ENCODE data around the gene RAB33B.
"Not testable (repeated sequence)": the region's sequence is repeated elsewhere in the genome, so short reads cannot be mapped to it uniquely, and the experiment has no call there.

The RAB33B gene

DNA sequence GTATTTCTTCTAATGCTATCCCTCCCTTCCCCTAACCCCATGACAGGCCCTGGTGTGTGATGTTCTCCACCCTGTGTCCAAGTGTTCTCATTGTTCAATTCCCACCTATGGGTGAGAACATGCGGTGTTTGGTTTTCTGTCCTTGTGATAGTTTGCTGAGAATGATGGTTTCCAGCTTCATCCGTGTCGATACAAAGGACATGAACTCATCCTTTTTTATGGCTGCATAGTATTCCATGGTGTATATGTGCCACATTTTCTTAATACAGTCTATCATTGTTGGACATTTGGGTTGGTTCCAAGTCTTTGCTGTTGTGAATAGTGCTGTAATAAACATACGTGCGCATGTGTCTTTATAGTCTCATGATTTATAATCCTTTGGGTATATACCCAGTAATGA, 10.6 kb downstream of the RAB33B start:
- DNase-seq (ENCODE audit: low read depth), result not testable (repeated sequence)

DNA sequence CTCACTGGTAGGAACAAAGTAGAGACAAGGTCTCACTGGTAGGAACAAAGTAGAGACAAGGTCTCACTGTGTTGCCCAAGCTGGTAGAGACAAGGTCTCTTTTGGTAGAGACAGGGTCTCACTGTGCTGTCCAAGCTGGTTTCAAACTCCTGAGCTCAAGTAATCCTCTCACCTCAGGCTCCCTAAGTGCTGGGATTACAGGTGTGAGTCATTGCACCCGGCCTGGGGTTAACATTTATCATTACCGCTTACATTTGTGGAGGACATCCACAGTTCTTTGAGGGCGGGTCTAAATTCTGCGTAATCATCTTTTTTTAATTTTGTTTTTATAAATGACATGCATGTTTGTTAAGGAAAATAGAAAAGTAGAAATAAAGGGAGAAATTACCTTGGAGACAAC, 12.0 kb downstream of the RAB33B start:
- no peak for DNase-seq (ENCODE audit: low read depth)

DNA sequence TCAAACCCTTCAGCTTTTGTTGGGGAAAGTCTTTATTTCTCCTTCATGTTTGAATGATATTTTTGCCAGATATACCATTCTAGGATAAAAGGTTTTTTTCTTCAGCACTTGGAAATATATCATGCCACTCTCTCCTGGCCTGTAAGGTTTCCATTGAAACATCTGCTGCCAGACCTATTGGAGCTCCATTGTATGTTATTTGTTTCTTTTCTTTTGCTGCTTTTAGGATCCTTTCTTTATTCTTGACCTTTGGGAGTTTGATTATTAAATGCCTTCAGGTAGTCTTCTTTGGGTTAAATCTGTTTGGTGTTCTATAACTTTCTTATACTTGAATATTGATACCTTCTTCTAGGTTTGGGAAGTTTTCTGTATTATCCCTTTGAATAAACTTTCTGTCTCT, 14.8 kb downstream of the RAB33B start:
- not testable (repeated sequence) for DNase-seq (ENCODE audit: low read depth)

DNA sequence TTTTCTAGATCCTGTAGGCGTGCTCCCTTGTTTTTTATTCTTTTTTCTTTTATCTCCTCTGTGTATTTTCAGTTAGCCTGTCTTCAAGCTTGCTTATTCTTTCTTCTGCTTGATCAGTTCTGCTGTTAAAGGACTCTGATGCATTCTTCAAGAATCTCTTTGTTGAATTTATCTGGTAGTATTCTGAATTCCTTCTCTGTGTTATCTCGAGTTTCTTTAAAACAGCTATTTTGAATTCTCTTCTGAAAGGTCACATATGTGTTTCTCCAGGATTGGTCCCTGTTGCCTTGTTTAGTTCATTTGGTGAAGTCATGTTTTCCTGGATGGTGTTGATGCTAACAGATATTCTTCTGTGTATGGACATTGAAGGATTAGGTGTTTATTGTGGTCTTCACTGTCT, 15.3 kb downstream of the RAB33B start:
- DNase-seq (ENCODE audit: low read depth), result no peak

DNA sequence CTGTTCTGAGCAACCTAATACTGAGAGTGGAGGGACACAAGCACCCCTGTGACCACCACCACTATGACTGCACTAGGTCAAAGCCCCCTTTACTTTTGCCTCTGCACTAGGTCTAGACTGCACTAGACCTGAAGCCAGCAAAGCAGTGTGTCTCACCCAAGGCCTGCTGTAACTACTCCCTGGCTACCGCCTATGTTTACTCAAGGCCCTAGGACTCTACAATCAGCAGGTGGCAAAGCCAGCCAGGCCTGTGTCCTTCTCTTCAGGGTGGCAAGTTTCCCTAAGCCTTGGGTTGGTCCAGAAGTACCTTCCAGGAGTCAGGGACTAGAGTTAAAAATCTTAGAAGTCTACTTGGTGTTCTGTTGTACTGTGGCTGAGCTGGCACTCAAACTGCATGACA, 15.9 kb downstream of the RAB33B start:
- no peak for DNase-seq (ENCODE audit: low read depth)

DNA sequence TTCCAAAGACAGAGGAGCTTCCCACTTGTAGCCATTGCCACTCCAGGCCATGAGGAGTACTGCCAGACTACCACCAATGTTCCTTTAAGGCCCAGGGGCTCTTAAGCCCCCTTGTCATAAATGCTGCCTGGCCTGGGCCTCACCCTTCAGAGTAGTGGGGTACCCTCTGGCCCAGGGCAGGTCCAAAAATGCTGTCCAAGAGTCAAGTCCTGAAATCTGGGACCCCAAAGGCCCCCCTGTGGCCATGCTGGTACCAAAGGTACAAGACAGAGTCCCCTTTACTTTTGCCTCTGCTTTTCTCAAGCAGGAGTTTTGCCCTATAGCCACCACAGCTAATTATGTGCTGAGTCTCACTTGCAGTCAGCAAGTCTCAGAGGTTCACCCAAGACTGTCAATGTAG, 16.4 kb downstream of the RAB33B start:
- no peak for DNase-seq (ENCODE audit: low read depth)

DNA sequence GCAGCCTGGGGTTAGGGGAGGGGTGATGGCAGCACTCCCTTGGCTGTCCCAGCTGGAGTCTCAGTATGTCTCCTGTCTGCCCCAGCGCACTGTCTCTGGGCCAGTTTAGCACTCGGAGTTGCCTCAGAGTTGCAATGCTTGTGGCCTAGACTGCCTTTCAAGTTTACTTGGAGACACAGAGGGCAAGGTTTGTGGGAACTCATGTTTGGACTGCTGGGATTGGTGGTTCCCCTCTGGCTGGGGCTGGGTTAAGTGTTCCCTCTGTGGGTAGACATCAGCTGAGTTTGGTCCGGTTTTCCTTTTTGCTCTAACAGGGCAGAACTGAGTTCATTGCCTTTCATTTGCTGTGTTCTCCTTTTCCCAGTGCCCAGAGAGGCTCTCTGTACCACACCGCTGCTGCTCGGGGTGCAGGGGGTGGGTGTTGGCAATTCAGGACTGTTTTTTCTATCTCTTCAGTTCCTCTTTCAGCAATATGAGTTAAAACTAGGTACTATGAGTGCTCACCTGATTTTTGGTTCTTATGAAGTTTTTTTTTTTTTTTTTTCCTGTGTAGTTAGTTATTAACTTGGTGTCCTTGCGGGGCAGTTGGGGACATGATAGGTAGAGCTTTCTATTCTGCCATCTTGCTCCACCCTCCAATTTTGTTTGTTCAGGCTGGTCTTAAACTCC, 17.2 kb downstream of the RAB33B start:
- no peak for DNase-seq (ENCODE audit: low read depth)

DNA sequence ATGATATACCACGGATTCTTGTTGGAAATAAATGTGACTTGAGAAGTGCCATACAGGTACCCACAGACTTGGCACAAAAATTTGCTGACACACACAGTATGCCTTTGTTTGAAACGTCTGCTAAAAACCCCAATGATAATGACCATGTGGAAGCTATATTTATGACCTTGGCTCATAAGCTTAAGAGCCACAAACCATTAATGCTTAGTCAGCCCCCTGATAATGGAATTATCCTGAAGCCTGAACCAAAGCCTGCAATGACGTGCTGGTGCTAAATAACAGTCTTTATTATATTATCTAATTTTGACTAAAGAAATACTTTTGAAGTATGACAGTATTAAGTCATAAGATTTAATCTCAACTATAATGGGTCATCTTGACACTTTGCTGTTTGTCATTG, 18.9 kb downstream of the RAB33B start:
- no peak for DNase-seq (ENCODE audit: low read depth)

DNA sequence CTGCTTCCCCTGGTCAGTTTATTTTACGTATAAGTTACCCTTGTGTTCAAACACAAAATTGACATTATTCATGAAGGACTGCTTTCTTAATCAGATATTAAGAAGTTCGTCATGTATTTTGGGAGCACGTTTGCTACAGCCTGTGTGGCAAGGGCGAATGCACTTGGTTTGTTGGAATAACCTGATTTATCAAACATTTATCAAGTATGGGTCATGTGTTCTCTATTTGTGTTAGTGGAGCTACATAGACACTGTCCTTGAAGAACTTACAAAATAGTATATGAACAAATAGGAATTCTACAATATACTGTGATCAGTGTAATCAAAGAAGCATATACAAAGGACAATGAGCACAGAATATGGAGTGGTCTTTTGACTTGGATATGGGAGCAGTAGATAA, 22.4 kb downstream of the RAB33B start:
- DNase-seq (ENCODE audit: low read depth), result no peak

DNA sequence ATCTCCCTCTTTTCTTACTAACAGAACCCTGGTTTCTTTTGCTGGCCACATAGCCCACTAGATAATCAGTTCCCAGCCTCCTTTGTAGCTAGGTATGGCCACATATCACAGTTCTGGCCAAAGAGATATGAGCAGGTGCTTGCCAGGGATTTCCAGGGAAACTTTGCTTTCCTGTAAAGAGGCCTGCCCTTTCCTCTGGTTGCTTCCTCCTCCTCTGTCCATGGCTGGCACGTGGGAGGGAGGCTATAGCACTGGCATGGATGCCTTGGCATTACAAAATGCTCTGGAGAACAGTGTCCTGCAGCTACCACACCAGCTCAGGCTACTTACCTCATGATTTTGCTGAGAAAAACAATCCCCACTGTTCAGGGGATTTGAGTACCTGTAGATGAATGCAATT, 27.5 kb downstream of the RAB33B start:
- DNase-seq (ENCODE audit: low read depth), result no peak

DNA sequence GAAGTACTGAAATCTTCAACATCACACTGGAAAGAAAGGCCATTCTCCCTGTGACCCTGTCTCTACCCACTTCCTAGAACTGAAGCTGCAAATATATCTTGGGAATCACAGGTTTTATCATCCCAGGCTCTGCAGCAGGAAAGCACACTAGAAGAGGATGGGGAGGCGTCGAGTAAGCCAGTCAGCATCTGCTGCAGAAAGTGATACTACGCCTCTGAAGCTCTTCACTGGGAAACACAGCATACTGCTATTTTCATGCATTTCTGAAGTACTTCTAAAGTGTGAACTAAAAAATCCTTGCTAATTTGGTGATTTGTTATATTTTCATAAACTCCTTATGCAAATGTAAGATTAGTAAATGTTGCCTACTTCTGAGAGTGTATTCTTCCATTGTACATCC, 29.1 kb downstream of the RAB33B start:
- no peak for DNase-seq (ENCODE audit: low read depth)

DNA sequence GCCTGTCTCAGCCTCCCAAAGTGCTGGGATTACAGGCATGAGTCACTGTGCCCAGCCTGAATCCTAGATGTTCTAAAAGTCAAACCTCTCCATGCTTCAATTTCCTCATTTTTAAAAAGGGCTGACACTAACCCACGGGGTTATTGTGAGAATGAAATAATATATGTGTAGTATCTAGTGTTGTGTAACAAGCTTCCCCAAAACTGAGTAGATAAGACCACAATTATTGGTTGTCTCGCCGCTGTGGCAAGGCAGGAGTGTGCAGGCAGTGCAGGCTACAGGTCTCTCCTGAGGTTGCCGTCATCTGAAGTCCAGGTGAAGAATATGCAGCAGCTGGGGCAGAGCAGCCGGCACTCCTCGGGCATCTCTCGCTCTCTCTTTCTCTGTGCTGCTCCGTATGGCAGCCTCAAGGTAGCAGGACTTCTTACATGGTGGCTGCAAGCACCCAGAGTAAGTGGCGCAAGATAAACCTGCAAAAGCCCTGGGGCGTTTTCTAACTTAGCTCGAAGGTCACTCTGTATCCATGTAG, 30.9 kb downstream of the RAB33B start:
- no peak for DNase-seq (ENCODE audit: low read depth)

DNA sequence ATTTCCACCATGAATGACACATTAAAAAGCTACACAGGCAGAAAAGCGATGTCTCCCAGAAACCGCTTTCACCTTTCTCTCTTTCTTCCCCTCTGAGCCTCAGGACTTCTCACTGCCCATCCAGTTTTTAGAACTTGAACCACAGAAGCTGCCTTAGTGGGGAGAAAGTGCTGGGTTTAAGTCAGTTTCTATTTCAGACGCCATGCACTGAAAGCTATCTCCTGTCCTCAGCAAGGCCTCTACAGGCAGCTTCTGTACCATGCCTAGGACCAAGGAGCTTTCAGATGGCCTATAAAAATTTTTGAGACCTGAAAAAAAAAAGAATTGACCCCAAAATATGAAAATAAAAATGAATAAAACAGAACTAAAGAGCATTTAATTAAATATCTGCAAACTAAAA, 34.5 kb downstream of the RAB33B start:
- DNase-seq (ENCODE audit: low read depth), result no peak

DNA sequence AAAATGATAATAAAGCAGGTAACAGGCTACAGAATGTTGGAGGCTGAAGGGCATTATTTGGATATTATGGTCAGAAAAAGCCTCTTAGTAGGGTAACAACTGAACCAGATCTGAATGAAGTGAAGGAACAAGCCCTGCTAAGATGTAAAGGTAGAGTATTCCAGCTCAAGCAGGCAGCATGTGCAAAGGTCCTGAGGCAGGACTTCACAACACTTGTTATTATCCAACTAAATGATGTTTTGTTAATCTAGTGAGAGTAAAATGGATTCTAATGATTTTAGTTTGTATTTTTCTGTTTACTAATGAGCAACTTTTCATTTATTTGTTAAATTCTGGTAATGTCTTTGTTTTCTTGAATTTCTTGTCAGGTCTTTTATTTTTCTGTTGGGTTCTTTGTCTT, 35.7 kb downstream of the RAB33B start:
- DNase-seq (ENCODE audit: low read depth), result no peak

DNA sequence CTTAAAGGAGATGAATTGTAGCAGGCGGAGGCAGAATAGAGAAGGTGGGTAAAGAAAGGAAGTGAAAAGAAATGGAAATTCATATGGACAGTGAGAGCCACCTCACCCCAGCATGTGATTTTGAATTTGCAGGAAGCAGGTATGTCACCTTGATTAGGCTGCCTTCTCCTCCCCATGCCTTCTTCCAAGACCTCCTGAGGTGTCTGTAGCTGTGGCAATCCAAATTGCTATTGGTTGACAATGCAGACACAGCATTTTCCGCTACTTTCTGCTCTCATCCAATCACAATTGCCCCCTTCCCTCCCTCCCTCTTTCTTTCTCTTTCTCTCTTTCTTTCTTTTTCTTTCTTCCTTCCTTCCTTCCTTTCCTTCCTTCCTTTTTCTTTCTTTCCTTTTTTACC, 38.5 kb downstream of the RAB33B start:
- DNase-seq (ENCODE audit: low read depth), result no peak

DNA sequence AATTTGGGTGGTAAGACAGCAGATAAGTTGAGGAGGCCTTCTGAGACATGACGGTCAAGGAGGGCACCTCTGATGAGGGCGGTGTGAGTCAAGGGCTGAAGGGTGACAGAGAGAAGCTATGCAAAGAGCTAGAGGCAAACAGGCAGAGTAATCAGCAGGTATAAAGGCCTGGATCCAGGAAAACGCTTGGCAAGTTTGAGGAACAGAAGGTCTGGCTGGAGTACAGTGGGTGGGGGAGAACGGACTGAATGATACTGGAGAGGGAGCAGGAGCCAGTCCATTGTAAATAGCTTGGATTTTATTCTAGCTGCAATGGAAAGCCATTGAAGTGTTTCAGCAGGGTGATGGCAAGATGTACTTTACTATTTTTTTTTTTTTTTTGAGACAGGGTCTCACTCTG, 39.3 kb downstream of the RAB33B start:
- no peak for DNase-seq (ENCODE audit: low read depth)

DNA sequence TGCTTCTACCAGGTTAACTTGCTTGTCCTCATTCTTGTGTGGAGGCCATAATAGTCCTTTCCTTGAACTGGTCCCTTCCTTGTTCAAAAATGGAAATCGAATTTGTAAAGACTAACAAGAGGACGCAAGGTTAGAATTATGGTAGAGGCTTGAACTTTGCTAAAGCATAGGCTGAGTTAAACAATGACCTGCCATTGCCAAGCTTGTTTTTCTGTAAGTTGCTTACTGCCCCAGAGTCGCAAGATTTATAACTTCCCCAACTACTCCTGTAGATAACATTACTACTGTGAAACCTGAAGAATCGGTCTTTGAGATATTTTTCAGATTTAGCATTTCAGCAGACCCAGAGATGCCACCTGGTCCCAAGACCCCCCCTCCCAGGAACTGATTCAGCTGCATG, 45.3 kb downstream of the RAB33B start:
- DNase-seq (ENCODE audit: low read depth), result no peak

DNA sequence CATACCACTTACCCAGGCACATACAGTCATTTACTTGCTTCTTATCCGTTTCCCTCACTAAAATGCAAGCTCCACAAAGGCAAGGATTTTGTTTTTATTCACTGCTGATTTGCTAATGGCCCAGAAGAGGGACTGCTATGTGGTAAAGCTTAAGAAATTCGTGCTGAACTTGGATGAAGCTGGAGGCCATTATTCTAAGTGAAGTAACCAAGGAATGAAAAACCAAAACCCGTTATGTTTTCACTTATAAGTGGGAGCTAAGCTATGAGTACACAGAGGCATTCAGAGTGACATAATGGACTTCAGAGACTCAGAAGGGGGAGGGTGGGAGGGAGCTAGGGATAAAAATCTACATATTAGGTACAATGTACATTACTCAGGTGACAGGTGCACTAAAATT, 47.2 kb downstream of the RAB33B start:
- DNase-seq (ENCODE audit: low read depth), result no peak

DNA sequence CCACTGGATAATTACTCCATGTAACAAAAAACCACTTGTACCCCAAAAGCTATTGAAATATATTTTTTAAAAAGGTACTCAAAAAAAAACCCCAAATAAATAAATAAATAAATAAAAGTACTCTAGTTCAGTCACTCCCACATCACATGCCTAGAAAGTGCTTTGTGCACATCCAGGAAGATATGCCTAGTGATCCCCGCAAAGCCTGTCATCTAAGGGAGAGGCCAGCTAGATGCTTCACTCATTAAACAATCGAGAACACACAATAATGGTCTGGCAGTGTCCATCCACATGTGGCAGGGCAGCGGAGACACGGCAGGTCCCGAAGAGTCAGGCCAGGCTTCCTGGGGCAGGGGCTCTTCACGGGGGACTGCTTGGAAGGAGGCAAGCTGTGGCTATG, 47.6 kb downstream of the RAB33B start:
- DNase-seq (ENCODE audit: low read depth), result no peak

DNA sequence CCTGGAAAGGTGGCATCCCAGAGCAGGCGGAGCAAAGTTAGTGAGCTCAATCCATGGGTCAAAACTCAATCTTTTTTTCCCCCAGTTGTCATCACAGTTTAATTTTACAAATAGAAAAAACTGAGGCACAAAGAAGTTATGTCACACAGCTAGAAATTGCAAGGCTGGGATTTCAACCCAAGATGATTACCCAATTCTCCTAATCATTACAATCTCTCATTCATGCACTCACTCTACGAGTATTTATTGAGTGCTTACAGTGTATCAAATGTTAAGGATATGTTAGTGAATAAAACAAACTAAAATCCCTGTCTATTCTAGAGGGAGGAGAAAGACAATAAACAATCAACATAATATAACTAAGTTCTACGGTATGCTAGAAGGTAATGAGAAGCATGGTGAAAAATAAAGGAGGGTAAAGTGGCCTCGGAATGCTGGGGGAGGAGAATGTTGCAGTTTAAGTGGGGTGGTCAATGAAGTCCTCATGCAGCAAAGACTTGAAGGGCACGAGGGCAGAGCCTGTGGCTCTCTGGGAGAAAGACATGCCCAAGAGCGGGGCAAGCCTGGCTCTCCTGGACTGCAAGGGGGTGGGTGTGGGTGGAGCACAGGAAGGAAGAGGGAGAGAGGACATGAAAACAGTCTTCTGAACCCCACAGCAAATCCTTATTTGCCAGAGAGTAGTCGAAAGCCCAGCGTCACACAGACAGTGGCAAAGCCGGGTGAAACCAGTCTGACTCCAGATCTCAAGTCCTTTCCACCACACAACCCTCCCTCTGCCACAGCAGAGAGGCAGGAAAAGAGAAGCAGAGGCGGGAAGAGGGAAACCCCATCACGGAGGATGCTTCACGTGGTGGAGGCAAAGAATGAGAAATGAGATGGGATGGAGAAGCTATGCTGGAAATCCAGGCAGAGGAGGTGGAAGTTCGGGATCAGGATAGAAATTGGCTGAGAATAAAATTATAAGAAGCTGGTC, 48.3 kb downstream of the RAB33B start:
- DNase-seq (ENCODE audit: low read depth), result no peak

DNA sequence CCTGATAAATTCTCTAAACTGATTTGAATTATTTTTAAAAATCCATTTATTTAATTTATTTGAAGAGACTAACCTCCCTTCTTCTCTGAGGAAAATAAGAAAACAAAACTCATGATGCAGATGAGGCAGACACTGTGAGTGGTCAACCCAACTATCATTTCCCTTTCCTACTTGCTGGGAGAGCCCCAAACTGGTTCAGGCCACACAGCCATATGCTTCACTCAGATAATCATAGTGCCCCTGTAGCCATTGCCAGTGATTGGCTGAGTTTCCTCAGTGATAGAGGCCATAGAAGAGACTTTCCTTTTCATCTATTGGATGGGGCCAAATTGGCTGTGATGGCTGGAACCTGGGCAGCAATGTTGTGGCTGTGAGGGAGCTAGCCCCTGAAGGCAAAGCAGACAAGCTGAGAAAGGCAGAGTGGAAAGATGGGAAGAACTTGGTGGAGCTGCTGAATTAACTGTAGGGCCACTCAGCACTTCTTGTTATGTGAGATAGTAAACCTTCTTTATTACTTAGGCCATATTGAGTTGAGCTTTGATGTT, 49.8 kb downstream of the RAB33B start:
- DNase-seq (ENCODE audit: low read depth), result no peak

DNA sequence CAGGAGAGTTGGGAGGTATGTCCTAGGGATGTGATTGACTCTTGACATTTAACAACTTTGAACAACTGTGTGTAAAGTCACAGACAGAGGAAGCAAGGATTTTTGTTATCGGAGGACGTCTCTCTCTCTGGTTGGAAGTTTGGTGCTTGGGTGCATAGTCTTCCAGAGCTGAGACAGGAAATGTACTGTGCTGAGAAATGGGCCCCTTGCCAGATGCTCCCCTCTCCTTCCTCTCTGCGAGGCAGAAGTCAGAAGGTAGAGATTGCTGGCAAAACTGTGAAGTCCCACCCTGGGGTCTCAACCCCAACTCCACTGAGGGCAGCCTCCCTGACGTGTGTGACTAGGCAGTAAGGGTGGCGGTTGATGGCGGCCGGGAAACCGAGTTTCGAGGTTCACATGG, 52.9 kb downstream of the RAB33B start:
- no peak for DNase-seq (ENCODE audit: low read depth)

Measured in non-pigmented ciliary epithelial cell (primary cell).